MCF 10A (cell line): ENCODE results near the gene DNAJC10. TPM values are rescaled to one million over a fixed set of nuclear protein-coding genes. Genes with fewer than 3 reads are reported as not detected.

Experiments used
- Bru-seq: library from RNA; stranded (reverse); fragments of 400-500 nt; gene quantifications from one replicate; lab custom pipeline; 2021; lab: Mats Ljungman, UMichigan
- BruChase-seq, 2 experiments: library from RNA; stranded (reverse); fragments of 400-500 nt; gene quantifications; one replicate each; lab custom pipeline; 2021; lab: Mats Ljungman, UMichigan
- BruUV-seq: library from RNA; stranded (reverse); fragments of 400-500 nt; replicated peaks from 2 replicates; lab custom pipeline; 2021; lab: Mats Ljungman, UMichigan
- CTCF ChIA-PET: fragments of 300-600 bp; sonication (Branson Sonifier 250); formaldehyde crosslinking; extraction: SDS; loops from one replicate; lab custom pipeline; 2021; ENCODE audit warnings: antibody characterized with exemption, inconsistent platforms; lab: Yijun Ruan, JAX
- POLR2A ChIA-PET: fragments of 300-600, 350-650 bp; sonication (Branson Sonifier 250); formaldehyde crosslinking; extraction: SDS; loops from one replicate; lab custom pipeline; 2020; ENCODE audit warnings: antibody characterized with exemption, inconsistent platforms; lab: Yijun Ruan, JAX
- DNase-seq: peaks from one replicate; pipeline ENCODE4 v3.0.0-alpha.2; 2018; ENCODE audit not compliant: unreplicated experiment
- H3K27ac Mint-ChIP-seq: one replicate; pipeline ENCODE4 v1.8.0; 2022; ENCODE audit warnings: mild to moderate bottlenecking, low read depth, mixed read lengths; ENCODE audit not compliant: unreplicated experiment
- H3K27me3 Mint-ChIP-seq: one replicate; pipeline ENCODE4 v1.8.0; 2022; ENCODE audit warnings: mixed read lengths; ENCODE audit not compliant: insufficient read depth, unreplicated experiment
- H3K36me3 Mint-ChIP-seq: one replicate; pipeline ENCODE4 v1.8.0; 2022; ENCODE audit warnings: mild to moderate bottlenecking, moderate library complexity, mixed read lengths; ENCODE audit not compliant: insufficient read depth, unreplicated experiment
- H3K4me1 Mint-ChIP-seq: one replicate; pipeline ENCODE4 v1.8.0; 2022; ENCODE audit warnings: mixed read lengths; ENCODE audit not compliant: insufficient read depth, unreplicated experiment
- H3K4me3 Mint-ChIP-seq: one replicate; pipeline ENCODE4 v1.8.0; 2022; ENCODE audit warnings: mild to moderate bottlenecking, moderate library complexity, mixed read lengths; ENCODE audit not compliant: unreplicated experiment
- H3K9me3 Mint-ChIP-seq: one replicate; pipeline ENCODE4 v1.8.0; 2022; ENCODE audit warnings: mixed read lengths; ENCODE audit not compliant: unreplicated experiment
- intact Hi-C: fragments of 100-400 bp; cut with micrococcal nuclease; formaldehyde crosslinking; loops from 2 replicates; pipeline ENCODE4 v1.14.1; 2022
- long read RNA-seq: library from polyadenylated mRNA; stranded (forward); transcript quantifications from one replicate; pipeline ENCODE4 v2.0.0, GENCODE V29; 2022
- total RNA-seq: library from RNA; stranded (reverse); gene quantifications from 2 replicates; pipeline ENCODE4 v1.2.3, GENCODE V29; 2022
- TF ChIP-seq, protein P1 (sequence below): fragments of 200-600 bp; IDR thresholded peaks from one replicate; pipeline ENCODE4 v1.8.0; 2022; ENCODE audit warnings: antibody characterized with exemption, mild to moderate bottlenecking; ENCODE audit not compliant: unreplicated experiment

The DNAJC10 gene, protein sequence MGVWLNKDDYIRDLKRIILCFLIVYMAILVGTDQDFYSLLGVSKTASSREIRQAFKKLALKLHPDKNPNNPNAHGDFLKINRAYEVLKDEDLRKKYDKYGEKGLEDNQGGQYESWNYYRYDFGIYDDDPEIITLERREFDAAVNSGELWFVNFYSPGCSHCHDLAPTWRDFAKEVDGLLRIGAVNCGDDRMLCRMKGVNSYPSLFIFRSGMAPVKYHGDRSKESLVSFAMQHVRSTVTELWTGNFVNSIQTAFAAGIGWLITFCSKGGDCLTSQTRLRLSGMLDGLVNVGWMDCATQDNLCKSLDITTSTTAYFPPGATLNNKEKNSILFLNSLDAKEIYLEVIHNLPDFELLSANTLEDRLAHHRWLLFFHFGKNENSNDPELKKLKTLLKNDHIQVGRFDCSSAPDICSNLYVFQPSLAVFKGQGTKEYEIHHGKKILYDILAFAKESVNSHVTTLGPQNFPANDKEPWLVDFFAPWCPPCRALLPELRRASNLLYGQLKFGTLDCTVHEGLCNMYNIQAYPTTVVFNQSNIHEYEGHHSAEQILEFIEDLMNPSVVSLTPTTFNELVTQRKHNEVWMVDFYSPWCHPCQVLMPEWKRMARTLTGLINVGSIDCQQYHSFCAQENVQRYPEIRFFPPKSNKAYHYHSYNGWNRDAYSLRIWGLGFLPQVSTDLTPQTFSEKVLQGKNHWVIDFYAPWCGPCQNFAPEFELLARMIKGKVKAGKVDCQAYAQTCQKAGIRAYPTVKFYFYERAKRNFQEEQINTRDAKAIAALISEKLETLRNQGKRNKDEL
- total RNA-seq (204 and 281 TPM in 2 replicates), Bru-seq, nascent RNA (percentile 94 among the genes with signal in this experiment), BruChase-seq, experiment 1, labeled RNA remaining after a 6-hour chase (percentile 93 among the genes with signal in this experiment), BruChase-seq, experiment 2, labeled RNA remaining after a 2-hour chase (percentile 96 among the genes with signal in this experiment)
- long read RNA-seq, full-length matches to known transcripts = 272 of 384 reads
- long read RNA-seq, partial matches to known transcripts = 24 of 384 reads
- long read RNA-seq, other reads (novel, unspliced or antisense) = 88 of 384 reads

DNA sequence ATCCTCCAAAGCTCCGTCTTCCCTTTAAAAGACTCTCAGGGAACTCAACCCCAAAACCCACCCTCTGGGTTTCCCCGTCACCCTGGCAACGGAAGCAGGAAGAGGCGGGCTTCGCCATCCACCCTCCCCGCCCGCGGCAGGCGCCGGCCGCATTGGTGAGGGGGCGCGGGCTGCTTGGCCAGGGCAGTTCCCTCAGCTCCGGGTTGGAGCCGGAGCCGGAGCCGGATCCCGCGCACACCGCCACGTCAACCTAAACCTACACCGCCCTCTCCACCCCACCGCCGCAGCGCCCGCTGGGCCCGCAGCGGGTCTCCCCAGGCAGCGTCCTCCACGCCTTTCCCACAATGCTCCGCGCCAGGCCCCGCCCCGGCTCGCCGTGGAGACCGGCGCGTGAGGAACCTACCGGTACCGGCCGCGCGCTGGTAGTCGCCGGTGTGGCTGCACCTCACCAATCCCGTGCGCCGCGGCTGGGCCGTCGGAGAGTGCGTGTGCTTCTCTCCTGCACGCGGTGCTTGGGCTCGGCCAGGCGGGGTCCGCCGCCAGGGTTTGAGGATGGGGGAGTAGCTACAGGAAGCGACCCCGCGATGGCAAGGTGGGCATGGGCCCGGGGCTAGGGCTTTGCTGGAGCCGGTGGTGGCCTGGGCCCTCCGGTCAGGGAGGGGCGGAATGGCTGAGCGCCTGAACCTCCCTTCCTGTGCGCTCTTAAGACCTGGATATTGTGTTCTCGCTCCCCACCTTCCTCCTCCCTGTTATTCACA, at the start of gene DNAJC10:
TSS of gene DNAJC10 (plus strand) at position 366 of the 758 bp plus-strand sequence. CDS start 1,830 bp downstream, outside the sequence.
- BruUV-seq = no TSS peak

GRCh38 chr2:182666674-182667314, 49.3 kb upstream of the DNAJC10 start:
- no peaks in the 10 kb centered on the region for H3K36me3 Mint-ChIP-seq
- intact Hi-C loops = loop anchor here (1.0 to 5.0 kb wide), 2 partner anchors 49 to 426 kb away; no protein-coding TSS in a partner anchor

More for the DNA sequence above, at the start of gene DNAJC10:
- Mint-ChIP-seq H3K4me1 (peaks cover 13% of the 10 kb centered on the region), H3K4me3 (no peak within 1 kb of the TSS), H3K9me3 (no peaks in the 10 kb centered on the region), H3K36me3 (peaks cover 6% of the 10 kb centered on the region), H3K27me3 (no peaks in the 10 kb centered on the region), H3K27ac (no peak within 1 kb of the TSS)
- TF ChIP-seq, protein P1, sequence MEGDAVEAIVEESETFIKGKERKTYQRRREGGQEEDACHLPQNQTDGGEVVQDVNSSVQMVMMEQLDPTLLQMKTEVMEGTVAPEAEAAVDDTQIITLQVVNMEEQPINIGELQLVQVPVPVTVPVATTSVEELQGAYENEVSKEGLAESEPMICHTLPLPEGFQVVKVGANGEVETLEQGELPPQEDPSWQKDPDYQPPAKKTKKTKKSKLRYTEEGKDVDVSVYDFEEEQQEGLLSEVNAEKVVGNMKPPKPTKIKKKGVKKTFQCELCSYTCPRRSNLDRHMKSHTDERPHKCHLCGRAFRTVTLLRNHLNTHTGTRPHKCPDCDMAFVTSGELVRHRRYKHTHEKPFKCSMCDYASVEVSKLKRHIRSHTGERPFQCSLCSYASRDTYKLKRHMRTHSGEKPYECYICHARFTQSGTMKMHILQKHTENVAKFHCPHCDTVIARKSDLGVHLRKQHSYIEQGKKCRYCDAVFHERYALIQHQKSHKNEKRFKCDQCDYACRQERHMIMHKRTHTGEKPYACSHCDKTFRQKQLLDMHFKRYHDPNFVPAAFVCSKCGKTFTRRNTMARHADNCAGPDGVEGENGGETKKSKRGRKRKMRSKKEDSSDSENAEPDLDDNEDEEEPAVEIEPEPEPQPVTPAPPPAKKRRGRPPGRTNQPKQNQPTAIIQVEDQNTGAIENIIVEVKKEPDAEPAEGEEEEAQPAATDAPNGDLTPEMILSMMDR = no peak
- ChIA-PET CTCF (interaction anchor here (0.6 to 1.2 kb wide), 6 partner anchors 17 to 946 kb away, joined by 3 to 5 read pairs (median 3); no protein-coding TSS in a partner anchor), POLR2A (interaction anchor here (0.6 to 2.4 kb wide), 20 partner anchors 10 to 534 kb away, joined by 3 to 14 read pairs (median 4); partner anchors contain the start of genes DUSP19 and NUP35)
- intact Hi-C loops = loop anchor here (1.0 kb wide), 1 partner anchor 49 kb away; no protein-coding TSS in a partner anchor
- DNase-seq = peak; percentile 85

DNA sequence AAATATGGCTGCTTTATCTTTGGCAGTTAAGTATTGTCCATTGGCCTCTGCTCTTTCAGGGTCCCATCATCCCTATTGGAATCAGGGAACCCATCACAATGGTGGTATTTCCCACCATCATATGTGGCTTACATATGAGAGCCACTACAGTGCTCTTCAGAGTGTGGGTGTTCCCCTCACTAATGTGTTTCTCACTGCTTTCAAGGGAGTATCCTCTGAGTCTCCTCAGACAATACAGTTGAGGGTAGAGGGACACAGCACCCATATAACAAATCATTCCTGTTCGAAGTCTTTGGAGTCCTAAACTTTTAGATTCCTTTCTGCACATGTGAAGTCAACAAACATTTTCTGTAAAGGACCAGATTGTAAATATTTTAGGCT, 48.8 kb upstream of the DNAJC10 start:
- intact Hi-C loops = loop anchor here (1.0 to 5.0 kb wide), 2 partner anchors 48 to 425 kb away; no protein-coding TSS in a partner anchor
- Mint-ChIP-seq H3K4me3 (no peak overlapping the region), H3K9me3 (no peaks in the 10 kb centered on the region), H3K36me3 (no peaks in the 10 kb centered on the region), H3K27ac (no peak overlapping the region), H3K27me3 (no peaks in the 10 kb centered on the region), H3K4me1 (peaks cover 3% of the 10 kb centered on the region)
- no TSS peak for BruUV-seq
- no peak for DNase-seq
- ChIA-PET POLR2A (interaction anchor here (1.0 to 2.1 kb wide), 2 partner anchors 48 to 50 kb away, joined by 5 to 7 read pairs; no protein-coding TSS in a partner anchor), CTCF (interaction anchor here (0.7 to 2.2 kb wide), 12 partner anchors 10 to 967 kb away, joined by 3 to 16 read pairs (median 4); partner anchors contain the start of gene DNAJC10)
- TF ChIP-seq, protein P1 = no peak

More at GRCh38 chr2:182666674-182667314, 49.3 kb upstream of the DNAJC10 start:
- POLR2A ChIA-PET = interaction anchor here (1.0 to 2.1 kb wide), 2 partner anchors 49 to 50 kb away, joined by 5 to 7 read pairs; no protein-coding TSS in a partner anchor
- TF ChIP-seq, protein P1 = peak; percentile 51
- no peak overlapping the region for H3K4me3 Mint-ChIP-seq
- CTCF ChIA-PET = interaction anchor here (0.6 to 2.2 kb wide), 21 partner anchors 9 to 967 kb away, joined by 3 to 16 read pairs (median 3); partner anchors contain the start of gene DNAJC10
- H3K27ac Mint-ChIP-seq = no peak overlapping the region
- H3K4me1 Mint-ChIP-seq = no peaks in the 10 kb centered on the region
- no TSS peak for BruUV-seq
- H3K9me3 Mint-ChIP-seq = no peaks in the 10 kb centered on the region
- DNase-seq = peak; percentile 43
- no peaks in the 10 kb centered on the region for H3K27me3 Mint-ChIP-seq
